Peyer's patch (tissue), 4 donors: ENCODE data around the gene CACNB2.

Experiments
- POLR2A ChIP-seq, 2 donors: fragments of 450-650 bp; IDR thresholded peaks; one replicate each; pipeline ENCODE4 v1.5.1; 2017; ENCODE audit warnings: antibody characterized with exemption in 2 of 2, mild to moderate bottlenecking in 2 of 2, moderate library complexity in 2 of 2
- TF ChIP-seq, protein P1 (sequence below), 6 experiments: fragments of 450-650 bp in 4 of 6; fragments of 200-600 bp in 2 of 6; sonication (generic) in 1 of 6; IDR thresholded peaks; one replicate each; pipeline ENCODE4 v1.5.1; 2017 to 2019; ENCODE audit warnings: antibody characterized with exemption in 6 of 6, mild to moderate bottlenecking in 3 of 6, moderate library complexity in 1 of 6

DNA sequence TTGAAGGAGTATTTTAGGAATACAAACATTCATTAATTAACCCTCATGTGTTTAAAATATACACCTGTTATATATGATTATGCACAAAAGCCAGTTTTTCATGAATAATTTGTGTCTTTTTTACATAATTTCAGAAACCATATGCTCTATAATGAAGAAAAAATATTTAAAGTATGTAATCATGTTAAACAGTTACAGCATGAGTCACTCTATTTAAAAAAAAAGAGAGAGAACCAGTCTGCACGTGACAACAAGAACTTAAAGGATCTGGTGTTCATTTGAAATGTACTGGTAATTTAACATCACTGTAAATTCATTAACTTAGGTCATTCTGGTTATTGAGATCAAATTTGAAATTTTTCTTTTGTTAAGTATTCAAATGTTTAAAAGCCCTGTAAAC, 228.5 kb downstream of the CACNB2 start:
- TF ChIP-seq, protein P1, sequence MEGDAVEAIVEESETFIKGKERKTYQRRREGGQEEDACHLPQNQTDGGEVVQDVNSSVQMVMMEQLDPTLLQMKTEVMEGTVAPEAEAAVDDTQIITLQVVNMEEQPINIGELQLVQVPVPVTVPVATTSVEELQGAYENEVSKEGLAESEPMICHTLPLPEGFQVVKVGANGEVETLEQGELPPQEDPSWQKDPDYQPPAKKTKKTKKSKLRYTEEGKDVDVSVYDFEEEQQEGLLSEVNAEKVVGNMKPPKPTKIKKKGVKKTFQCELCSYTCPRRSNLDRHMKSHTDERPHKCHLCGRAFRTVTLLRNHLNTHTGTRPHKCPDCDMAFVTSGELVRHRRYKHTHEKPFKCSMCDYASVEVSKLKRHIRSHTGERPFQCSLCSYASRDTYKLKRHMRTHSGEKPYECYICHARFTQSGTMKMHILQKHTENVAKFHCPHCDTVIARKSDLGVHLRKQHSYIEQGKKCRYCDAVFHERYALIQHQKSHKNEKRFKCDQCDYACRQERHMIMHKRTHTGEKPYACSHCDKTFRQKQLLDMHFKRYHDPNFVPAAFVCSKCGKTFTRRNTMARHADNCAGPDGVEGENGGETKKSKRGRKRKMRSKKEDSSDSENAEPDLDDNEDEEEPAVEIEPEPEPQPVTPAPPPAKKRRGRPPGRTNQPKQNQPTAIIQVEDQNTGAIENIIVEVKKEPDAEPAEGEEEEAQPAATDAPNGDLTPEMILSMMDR (IDR thresholded peaks at IDR 0.05): no peak
- no peak for TF ChIP-seq POLR2A (IDR thresholded peaks at IDR 0.05)
